OCI-LY7 (cell line): ENCODE measurements around the gene BLMH. TPM values are rescaled to one million over a fixed set of nuclear protein-coding genes. Genes with fewer than 3 reads are reported as not detected.

Experiments
- BruUV-seq: library from RNA; stranded (reverse); fragments of 400-500 nt; replicated peaks from 2 replicates; lab custom pipeline; 2021; lab: Mats Ljungman, UMichigan
- CTCF ChIA-PET: fragments of 300-600 bp; sonication (Branson Sonifier 250); formaldehyde crosslinking; loops from one replicate; lab custom pipeline; 2022; ENCODE audit warnings: antibody characterized with exemption; ENCODE audit not compliant: unreplicated experiment; lab: Charles Lee
- POLR2A ChIA-PET: fragments of 300-600 bp; sonication (Branson Sonifier 250); formaldehyde crosslinking; loops from one replicate; lab custom pipeline; 2022; ENCODE audit warnings: antibody characterized with exemption; lab: Charles Lee
- DNase-seq: peaks from one replicate; pipeline ENCODE4 v3.0.0-alpha.2; 2015; ENCODE audit warnings: low spot score
- H2AFZ ChIP-seq: fragments of 200-600 bp; sonication (generic), shearing (Covaris generic); 2 replicates; pipeline ENCODE4 v1.6.1; 2014; ENCODE audit warnings: mild to moderate bottlenecking, antibody characterized with exemption, low read length, moderate library complexity
- H3K27ac ChIP-seq: fragments of 200-600 bp; sonication (generic); 2 replicates; pipeline ENCODE4 v1.5.1; 2014; ENCODE audit warnings: mixed run types, low read depth, mild to moderate bottlenecking, moderate library complexity, low read length, inconsistent platforms; ENCODE audit not compliant: poor library complexity, severe bottlenecking
- H3K36me3 ChIP-seq: fragments of 200-600 bp; sonication (generic); 2 replicates; pipeline ENCODE4 v1.6.1; 2014; ENCODE audit warnings: mild to moderate bottlenecking, antibody characterized with exemption, low read length, moderate library complexity, mixed read lengths; ENCODE audit not compliant: insufficient read depth
- H3K4me1 ChIP-seq: fragments of 200-600 bp; sonication (generic); 2 replicates; pipeline ENCODE4 v1.5.1; 2014; ENCODE audit warnings: mild to moderate bottlenecking, low read length; ENCODE audit not compliant: insufficient read depth, poor library complexity, severe bottlenecking
- H3K4me2 ChIP-seq: fragments of 200-600 bp; sonication (generic); 2 replicates; pipeline ENCODE4 v1.6.1; 2014; ENCODE audit warnings: mild to moderate bottlenecking, low read length
- H3K4me3 ChIP-seq: fragments of 200-600 bp; sonication (generic); 2 replicates; pipeline ENCODE4 v1.5.1; 2014; ENCODE audit warnings: mild to moderate bottlenecking, low read depth, low read length; ENCODE audit not compliant: poor library complexity, severe bottlenecking
- H3K79me2 ChIP-seq: fragments of 200-600 bp; sonication (generic); 2 replicates; pipeline ENCODE4 v1.6.1; 2016; ENCODE audit warnings: low read depth, mild to moderate bottlenecking, low read length, moderate library complexity, mixed read lengths; ENCODE audit not compliant: insufficient read depth
- H3K9me2 ChIP-seq: fragments of 200-600 bp; sonication (generic); 2 replicates; pipeline ENCODE4 v1.6.1; 2016; ENCODE audit warnings: mild to moderate bottlenecking, low read length, mixed read lengths; ENCODE audit not compliant: insufficient read depth
- H3K9me3 ChIP-seq: fragments of 200-600 bp; sonication (generic); 2 replicates; pipeline ENCODE4 v1.6.1; 2014; ENCODE audit warnings: mild to moderate bottlenecking, mixed run types, low read length, mixed read lengths
- H4K20me1 ChIP-seq: fragments of 200-600 bp; sonication (generic); 2 replicates; pipeline ENCODE4 v1.6.1; 2014; ENCODE audit warnings: mild to moderate bottlenecking, antibody characterized with exemption, low read length, moderate library complexity, mixed read lengths; ENCODE audit not compliant: insufficient read depth
- EZH2phosphoT487 ChIP-seq: fragments of 200-600 bp; sonication (generic); IDR thresholded peaks from 2 replicates; pipeline ENCODE4 v1.6.1; 2018; ENCODE audit warnings: low read depth, borderline replicate concordance, mild to moderate bottlenecking, mixed run types, antibody characterized with exemption, low read length, moderate library complexity, mixed read lengths
- intact Hi-C: fragments of 100-400 bp; cut with micrococcal nuclease; formaldehyde crosslinking; loops from one replicate; pipeline ENCODE4 v1.10.0; 2022; ENCODE audit not compliant: unreplicated experiment
- total RNA-seq, 2 experiments: library from RNA; depleted of rRNA in 1 of 2; stranded (reverse); fragments of >200 nt in 1 of 2; shearing (Covaris generic) in 1 of 2; gene quantifications; 2 replicates each; pipeline ENCODE4 v1.2.3, GENCODE V29; 2014 to 2022
- TF ChIP-seq, protein P1 (sequence below): fragments of 200-600 bp; sonication (generic); conservative IDR thresholded peaks from 2 replicates; pipeline ENCODE4 v1.5.1; 2014; ENCODE audit warnings: mild to moderate bottlenecking, antibody characterized with exemption, low read length, moderate library complexity, mixed read lengths

BLMH gene
- total RNA-seq, 2 experiments from 2014 or later, result 35.0 to 65.7 TPM

DNA sequence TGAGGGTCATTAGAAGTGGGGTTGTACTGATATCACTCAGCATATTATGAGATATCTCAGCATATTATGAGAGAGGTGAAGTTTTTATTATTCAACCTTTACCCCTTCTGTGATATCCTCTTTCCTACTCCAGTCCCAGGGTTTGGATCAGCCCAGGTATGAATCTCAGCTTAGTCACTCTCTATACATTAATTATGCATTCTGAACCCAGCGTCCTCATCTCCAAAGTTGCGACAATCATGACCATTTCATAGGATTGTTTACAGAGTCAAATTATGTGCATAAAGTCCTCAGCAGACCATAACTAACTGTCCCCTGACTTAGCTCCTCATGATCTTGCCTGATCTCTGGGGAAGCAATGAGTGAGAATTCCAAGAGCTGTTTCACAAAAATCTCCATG, 20.5 kb upstream of the BLMH start:
- H3K9me2 ChIP-seq, result no peaks in the 10 kb centered on the region
- H3K9me3 ChIP-seq, result no peaks in the 10 kb centered on the region
- H3K4me3 ChIP-seq, result no peak overlapping the region
- no peaks in the 10 kb centered on the region for H3K36me3 ChIP-seq
- H4K20me1 ChIP-seq, result no peaks in the 10 kb centered on the region
- TF ChIP-seq, protein P1, sequence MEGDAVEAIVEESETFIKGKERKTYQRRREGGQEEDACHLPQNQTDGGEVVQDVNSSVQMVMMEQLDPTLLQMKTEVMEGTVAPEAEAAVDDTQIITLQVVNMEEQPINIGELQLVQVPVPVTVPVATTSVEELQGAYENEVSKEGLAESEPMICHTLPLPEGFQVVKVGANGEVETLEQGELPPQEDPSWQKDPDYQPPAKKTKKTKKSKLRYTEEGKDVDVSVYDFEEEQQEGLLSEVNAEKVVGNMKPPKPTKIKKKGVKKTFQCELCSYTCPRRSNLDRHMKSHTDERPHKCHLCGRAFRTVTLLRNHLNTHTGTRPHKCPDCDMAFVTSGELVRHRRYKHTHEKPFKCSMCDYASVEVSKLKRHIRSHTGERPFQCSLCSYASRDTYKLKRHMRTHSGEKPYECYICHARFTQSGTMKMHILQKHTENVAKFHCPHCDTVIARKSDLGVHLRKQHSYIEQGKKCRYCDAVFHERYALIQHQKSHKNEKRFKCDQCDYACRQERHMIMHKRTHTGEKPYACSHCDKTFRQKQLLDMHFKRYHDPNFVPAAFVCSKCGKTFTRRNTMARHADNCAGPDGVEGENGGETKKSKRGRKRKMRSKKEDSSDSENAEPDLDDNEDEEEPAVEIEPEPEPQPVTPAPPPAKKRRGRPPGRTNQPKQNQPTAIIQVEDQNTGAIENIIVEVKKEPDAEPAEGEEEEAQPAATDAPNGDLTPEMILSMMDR, result no peak
- no peak for TF ChIP-seq EZH2phosphoT487
- ChIA-PET POLR2A (interaction anchor here (0.7 kb wide), 1 partner anchor 12 kb away, joined by 4 read pairs; no protein-coding TSS in a partner anchor), CTCF (no interaction called here)
- H3K4me2 ChIP-seq, result no peak overlapping the region
- peaks cover 15% of the 10 kb centered on the region for H3K4me1 ChIP-seq
- H2AFZ ChIP-seq, result no peak overlapping the region
- DNase-seq, result no peak
- no peak overlapping the region for H3K27ac ChIP-seq
- H3K79me2 ChIP-seq, result no peaks in the 10 kb centered on the region
- BruUV-seq, result no TSS peak
- intact Hi-C loops, result no loop called here

DNA sequence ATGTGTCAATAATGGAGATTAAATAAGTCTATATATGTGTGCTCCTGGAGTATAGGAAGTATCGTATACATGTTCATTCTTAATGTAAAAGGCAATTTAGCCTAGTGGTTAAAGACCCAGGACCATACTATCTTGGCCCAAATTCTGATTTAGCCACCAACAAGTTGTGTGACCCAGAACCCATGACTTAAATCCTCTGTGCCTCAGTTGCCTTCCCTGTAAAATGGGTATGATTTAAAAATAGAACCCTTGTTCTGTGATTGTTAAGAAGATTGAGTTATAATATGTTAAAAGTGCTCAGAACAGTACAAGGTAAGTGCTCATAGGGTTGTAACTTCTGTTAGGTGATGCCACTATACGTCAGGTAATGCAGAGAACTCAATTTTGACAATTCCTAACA, 18.8 kb upstream of the BLMH start:
- no peaks in the 10 kb centered on the region for H3K79me2 ChIP-seq
- POLR2A ChIA-PET, result no interaction called here
- no peak for TF ChIP-seq EZH2phosphoT487
- TF ChIP-seq, protein P1, result no peak
- no peaks in the 10 kb centered on the region for H3K4me1 ChIP-seq
- H3K9me3 ChIP-seq, result no peaks in the 10 kb centered on the region
- H3K27ac ChIP-seq, result no peak overlapping the region
- H3K36me3 ChIP-seq, result no peaks in the 10 kb centered on the region
- H3K4me3 ChIP-seq, result no peak overlapping the region
- no TSS peak for BruUV-seq
- intact Hi-C loops, result no loop called here
- no peaks in the 10 kb centered on the region for H3K9me2 ChIP-seq
- DNase-seq, result no peak
- no peak overlapping the region for H2AFZ ChIP-seq
- H3K4me2 ChIP-seq, result no peak overlapping the region
- CTCF ChIA-PET, result no interaction called here
- H4K20me1 ChIP-seq, result no peaks in the 10 kb centered on the region

DNA sequence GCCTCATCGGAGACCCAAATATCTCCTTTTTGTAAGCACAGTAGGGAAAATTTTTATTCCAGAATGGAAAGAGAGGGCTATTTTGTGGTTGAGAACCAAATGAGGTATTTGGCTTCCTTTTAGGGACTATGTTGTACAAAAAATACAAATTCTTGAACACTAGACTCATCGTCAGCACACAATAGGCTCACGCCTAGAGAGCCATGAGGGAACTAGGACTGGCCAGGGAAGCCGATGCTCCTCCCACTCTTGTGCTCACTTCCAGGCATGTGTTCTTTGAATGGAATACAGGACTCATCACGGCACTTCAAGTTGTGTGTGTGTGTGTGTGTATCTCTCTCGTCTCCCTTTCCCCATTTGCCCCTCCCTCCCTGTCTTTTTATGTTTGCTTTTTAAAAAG, 17.8 kb upstream of the BLMH start:
- DNase-seq, result no peak
- TF ChIP-seq, protein P1, result no peak
- no peak for TF ChIP-seq EZH2phosphoT487
- Histone ChIP-seq H3K9me2 (no peaks in the 10 kb centered on the region), H3K4me1 (no peaks in the 10 kb centered on the region), H3K4me2 (no peak overlapping the region), H3K4me3 (no peak overlapping the region), H2AFZ (no peak overlapping the region), H3K27ac (no peak overlapping the region), H3K9me3 (no peaks in the 10 kb centered on the region), H3K36me3 (no peaks in the 10 kb centered on the region), H4K20me1 (no peaks in the 10 kb centered on the region), H3K79me2 (no peaks in the 10 kb centered on the region)
- intact Hi-C loops, result no loop called here
- POLR2A ChIA-PET, result no interaction called here
- CTCF ChIA-PET, result no interaction called here
- no TSS peak for BruUV-seq
